Gastroesophageal sphincter (tissue), 3 donors: ENCODE results near the gene SMAD6.

ENCODE experiments used
- POLR2A ChIP-seq, 2 donors: fragments of 450-650 bp; IDR thresholded peaks; one replicate each; pipeline ENCODE4 v1.6.1; 2017; ENCODE audit warnings: antibody characterized with exemption in 2 of 2, mild to moderate bottlenecking in 2 of 2, moderate library complexity in 1 of 2
- TF ChIP-seq, protein P1 (sequence below), 4 experiments: fragments of 200-600 bp in 2 of 4; fragments of 450-650 bp in 2 of 4; sonication (generic) in 1 of 4; IDR thresholded peaks; one replicate each; pipeline ENCODE4 v1.5.1; 2017 to 2019; ENCODE audit warnings: antibody characterized with exemption in 4 of 4, mild to moderate bottlenecking in 2 of 4, moderate library complexity in 2 of 4

DNA sequence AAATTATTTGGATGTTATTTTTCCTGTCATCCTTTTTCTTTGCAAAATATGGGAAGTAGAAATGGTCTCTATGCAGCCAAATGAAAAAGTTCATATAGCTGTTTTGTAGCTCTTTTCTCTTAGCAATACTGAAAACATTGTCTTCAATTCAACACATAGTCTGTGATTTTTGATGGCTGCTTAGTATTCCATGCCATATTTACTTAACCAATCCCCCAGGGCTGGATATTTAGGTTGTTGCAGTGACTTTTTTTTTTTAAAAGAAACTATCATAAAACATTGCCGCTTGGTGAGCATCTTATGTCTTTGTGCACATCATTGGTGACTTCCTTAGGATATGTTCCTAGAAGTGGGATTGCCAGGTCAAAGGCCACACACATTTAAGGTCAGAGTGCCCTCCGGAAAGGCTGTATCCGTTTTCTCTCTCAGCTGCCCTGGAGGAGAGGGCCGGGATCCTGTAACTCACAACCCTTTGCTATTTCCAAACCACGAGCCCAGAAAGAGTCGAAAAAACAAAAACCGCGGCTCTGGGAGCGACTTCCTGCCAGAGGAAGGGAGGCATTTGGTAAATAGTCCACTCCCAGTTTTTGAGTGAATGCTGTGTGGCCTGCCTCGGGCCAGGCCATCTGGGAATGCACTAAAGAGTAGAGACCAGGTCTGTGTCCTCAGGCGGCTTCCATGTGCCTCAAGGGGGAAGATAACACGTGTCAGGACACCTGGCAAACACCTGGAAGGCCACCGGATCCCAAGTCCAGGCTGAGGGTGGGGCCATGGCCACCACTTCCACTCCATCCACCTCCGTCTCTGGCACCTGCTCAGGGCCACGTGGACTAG is 41.9 kb downstream of the SMAD6 start:
- TF ChIP-seq, protein P1, sequence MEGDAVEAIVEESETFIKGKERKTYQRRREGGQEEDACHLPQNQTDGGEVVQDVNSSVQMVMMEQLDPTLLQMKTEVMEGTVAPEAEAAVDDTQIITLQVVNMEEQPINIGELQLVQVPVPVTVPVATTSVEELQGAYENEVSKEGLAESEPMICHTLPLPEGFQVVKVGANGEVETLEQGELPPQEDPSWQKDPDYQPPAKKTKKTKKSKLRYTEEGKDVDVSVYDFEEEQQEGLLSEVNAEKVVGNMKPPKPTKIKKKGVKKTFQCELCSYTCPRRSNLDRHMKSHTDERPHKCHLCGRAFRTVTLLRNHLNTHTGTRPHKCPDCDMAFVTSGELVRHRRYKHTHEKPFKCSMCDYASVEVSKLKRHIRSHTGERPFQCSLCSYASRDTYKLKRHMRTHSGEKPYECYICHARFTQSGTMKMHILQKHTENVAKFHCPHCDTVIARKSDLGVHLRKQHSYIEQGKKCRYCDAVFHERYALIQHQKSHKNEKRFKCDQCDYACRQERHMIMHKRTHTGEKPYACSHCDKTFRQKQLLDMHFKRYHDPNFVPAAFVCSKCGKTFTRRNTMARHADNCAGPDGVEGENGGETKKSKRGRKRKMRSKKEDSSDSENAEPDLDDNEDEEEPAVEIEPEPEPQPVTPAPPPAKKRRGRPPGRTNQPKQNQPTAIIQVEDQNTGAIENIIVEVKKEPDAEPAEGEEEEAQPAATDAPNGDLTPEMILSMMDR (IDR thresholded peaks at IDR 0.05) = no peak
- no peak for TF ChIP-seq POLR2A (IDR thresholded peaks at IDR 0.05)
